Suprapubic skin (tissue), 4 donors: ENCODE results near the gene BMERB1. TPM values are rescaled to one million over a fixed set of nuclear protein-coding genes. Genes with fewer than 3 reads are reported as not detected.
"Not testable (repeated sequence)": the region's sequence is repeated elsewhere in the genome, so short reads cannot be mapped to it uniquely, and the experiment has no call there.

ENCODE experiments used
- DNase-seq, 2 donors: peaks; one replicate each; pipeline ENCODE4 v3.0.0-alpha.2; 2019; ENCODE audit warnings: low spot score in 2 of 2
- H3K27ac ChIP-seq: fragments of 200-600 bp; sonication (generic); one replicate; pipeline ENCODE4 v1.5.1; 2019
- H3K27me3 ChIP-seq: fragments of 200-600 bp; sonication (generic); one replicate; pipeline ENCODE4 v1.5.1; 2019
- H3K36me3 ChIP-seq: fragments of 200-600 bp; sonication (generic); one replicate; pipeline ENCODE4 v1.5.1; 2019
- H3K4me1 ChIP-seq: fragments of 200-600 bp; sonication (generic); one replicate; pipeline ENCODE4 v1.5.1; 2019
- H3K4me3 ChIP-seq: fragments of 200-600 bp; sonication (generic); one replicate; pipeline ENCODE4 v1.5.1; 2019; ENCODE audit warnings: mild to moderate bottlenecking
- H3K9me3 ChIP-seq: fragments of 200-600 bp; sonication (generic); one replicate; pipeline ENCODE4 v1.5.1; 2019
- CTCF ChIP-seq, 2 donors: fragments of 200-600 bp in 1 of 2; fragments of 450-650 bp in 1 of 2; sonication (generic) in 1 of 2; IDR thresholded peaks; one replicate each; pipeline ENCODE4 v1.5.1; 2016 to 2019; ENCODE audit warnings: antibody characterized with exemption in 2 of 2, mild to moderate bottlenecking in 1 of 2, moderate library complexity in 1 of 2
- EP300 ChIP-seq: sonication (generic); formaldehyde crosslinking; IDR thresholded peaks from one replicate; pipeline ENCODE4 v1.6.1; 2017; ENCODE audit warnings: antibody characterized with exemption
- POLR2A ChIP-seq, 2 donors: fragments of 450-650 bp; IDR thresholded peaks; one replicate each; pipeline ENCODE4 v1.6.1; 2017; ENCODE audit warnings: antibody characterized with exemption in 2 of 2, mild to moderate bottlenecking in 2 of 2, moderate library complexity in 2 of 2
- POLR2AphosphoS5 ChIP-seq, 3 donors: sonication (generic); formaldehyde crosslinking; IDR thresholded peaks; one replicate each; pipeline ENCODE4 v1.6.1; 2017; ENCODE audit warnings: antibody characterized with exemption in 3 of 3
- WGBS: methylation state at CpG from one replicate; pipeline ENCODE4 v1.1.5; 2018; 5-methylcytosine and 5-hydroxymethylcytosine counted together
- total RNA-seq, 4 donors: library from RNA; depleted of rRNA; stranded (reverse); fragments of >200 nt; gene quantifications; one replicate each; pipeline ENCODE4 v1.1.0, GENCODE V29; 2016

BMERB1 gene
- total RNA-seq, 4 donors from 2014 or later, result 5.5 to 31.4 (median 17.9) TPM

GRCh38 chr16:15564604-15565339 lies 130.4 kb downstream of the BMERB1 start:
- no peaks in the 10 kb centered on the region for H3K36me3 ChIP-seq
- no peak for DNase-seq
- no peaks in the 10 kb centered on the region for H3K9me3 ChIP-seq
- WGBS, result 84% methylated on average over 7 of the region's 7 CpGs
- H3K4me3 ChIP-seq, result no peak overlapping the region
- no peak overlapping the region for H3K27ac ChIP-seq
- H3K4me1 ChIP-seq, result no peaks in the 10 kb centered on the region
- H3K27me3 ChIP-seq, result no peaks in the 10 kb centered on the region
- TF ChIP-seq EP300, result no peak
- TF ChIP-seq POLR2A (IDR thresholded peaks at IDR 0.05), result no peak
- no peak for TF ChIP-seq CTCF (IDR thresholded peaks at IDR 0.05)
- no peak for TF ChIP-seq POLR2AphosphoS5 (IDR thresholded peaks at IDR 0.05)

DNA sequence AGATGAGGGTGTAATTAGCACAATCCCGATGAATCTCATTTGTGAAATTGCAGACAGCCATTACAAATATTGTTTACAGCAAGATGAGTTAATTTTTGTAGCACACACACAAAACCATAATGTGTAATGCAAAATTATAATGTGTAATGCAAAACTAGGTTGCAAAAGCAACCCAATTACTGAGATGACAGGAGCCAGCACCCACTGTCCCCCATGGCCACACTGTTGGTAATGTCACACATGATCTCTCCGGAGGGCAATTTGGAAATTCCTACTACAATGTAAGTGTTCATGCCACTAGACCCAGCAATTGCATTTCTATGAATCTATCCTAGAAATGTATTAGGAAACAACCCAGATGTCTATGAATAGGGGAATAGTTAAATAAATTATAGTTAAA lies 131.7 kb downstream of the BMERB1 start:
- H3K27ac ChIP-seq, result no peak overlapping the region
- no peaks in the 10 kb centered on the region for H3K36me3 ChIP-seq
- DNase-seq, result no peak
- H3K27me3 ChIP-seq, result no peaks in the 10 kb centered on the region
- H3K9me3 ChIP-seq, result no peaks in the 10 kb centered on the region
- TF ChIP-seq EP300 (no peak), POLR2A (IDR thresholded peaks at IDR 0.05) (no peak), CTCF (IDR thresholded peaks at IDR 0.05) (no peak), POLR2AphosphoS5 (IDR thresholded peaks at IDR 0.05) (no peak)
- 86% methylated on average over 2 of the region's 2 CpGs for WGBS
- no peak overlapping the region for H3K4me3 ChIP-seq
- no peaks in the 10 kb centered on the region for H3K4me1 ChIP-seq

GRCh38 chr16:15567823-15568222 lies 133.4 kb downstream of the BMERB1 start:
- WGBS, result 86% methylated on average over 5 of the region's 5 CpGs
- no peak for DNase-seq
- Histone ChIP-seq H3K4me3 (no peak overlapping the region), H3K27ac (no peak overlapping the region), H3K4me1 (peaks cover 8% of the 10 kb centered on the region), H3K36me3 (no peaks in the 10 kb centered on the region), H3K27me3 (no peaks in the 10 kb centered on the region), H3K9me3 (no peaks in the 10 kb centered on the region)
- no peak for TF ChIP-seq CTCF (IDR thresholded peaks at IDR 0.05)
- no peak for TF ChIP-seq POLR2A (IDR thresholded peaks at IDR 0.05)
- TF ChIP-seq POLR2AphosphoS5 (IDR thresholded peaks at IDR 0.05), result no peak
- no peak for TF ChIP-seq EP300

DNA sequence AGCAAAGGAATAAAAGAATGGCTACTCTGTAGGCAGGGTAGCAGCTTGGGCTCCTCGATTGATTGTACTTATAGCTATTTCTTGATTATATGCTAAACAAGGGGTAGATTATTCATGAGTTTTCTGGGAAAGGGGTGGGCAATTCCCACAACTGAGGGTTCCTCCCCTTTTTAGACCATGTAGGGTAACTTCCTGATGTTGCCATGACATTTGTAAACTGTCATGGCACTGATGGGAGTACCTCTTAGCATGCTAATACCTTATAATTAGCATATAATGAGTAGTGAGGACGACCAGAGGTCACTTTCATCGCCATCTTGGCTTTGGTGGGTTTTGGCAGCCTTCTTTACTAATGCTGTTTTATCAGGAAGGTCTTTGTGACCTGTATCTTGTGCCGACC lies 136.3 kb downstream of the BMERB1 start:
- not testable (repeated sequence) for H3K27ac ChIP-seq, H3K4me3 ChIP-seq, H3K27me3 ChIP-seq, H3K9me3 ChIP-seq, DNase-seq, H3K36me3 ChIP-seq
- H3K4me1 ChIP-seq, result peaks cover 13% of the 10 kb centered on the region
- 88% methylated on average over 4 of the region's 4 CpGs for WGBS

- WGBS, result 85% methylated on average over 6 of the region's 6 CpGs
- DNase-seq, result no peak
- H3K36me3 ChIP-seq, result no peaks in the 10 kb centered on the region
- no peaks in the 10 kb centered on the region for H3K9me3 ChIP-seq
- no peak for TF ChIP-seq CTCF (IDR thresholded peaks at IDR 0.05)
- no peak for TF ChIP-seq POLR2A (IDR thresholded peaks at IDR 0.05)
- no peak for TF ChIP-seq EP300
- TF ChIP-seq POLR2AphosphoS5 (IDR thresholded peaks at IDR 0.05), result no peak
- H3K27ac ChIP-seq, result no peak overlapping the region
- no peak overlapping the region for H3K4me3 ChIP-seq
- H3K27me3 ChIP-seq, result no peaks in the 10 kb centered on the region
- H3K4me1 ChIP-seq, result peaks cover 20% of the 10 kb centered on the region
Observed at GRCh38 chr16:15571557-15571956, 137.2 kb downstream of the BMERB1 start.
